D341Med (cell line): ENCODE data around the gene CDK6.
A peak's percentile ranks its signal among the peaks of the same experiment; 100 is the strongest.

Experiments
- DNase-seq: peaks from one replicate; pipeline ENCODE4 v3.0.0; 2012; ENCODE audit warnings: low spot score

CDK6 gene

DNA sequence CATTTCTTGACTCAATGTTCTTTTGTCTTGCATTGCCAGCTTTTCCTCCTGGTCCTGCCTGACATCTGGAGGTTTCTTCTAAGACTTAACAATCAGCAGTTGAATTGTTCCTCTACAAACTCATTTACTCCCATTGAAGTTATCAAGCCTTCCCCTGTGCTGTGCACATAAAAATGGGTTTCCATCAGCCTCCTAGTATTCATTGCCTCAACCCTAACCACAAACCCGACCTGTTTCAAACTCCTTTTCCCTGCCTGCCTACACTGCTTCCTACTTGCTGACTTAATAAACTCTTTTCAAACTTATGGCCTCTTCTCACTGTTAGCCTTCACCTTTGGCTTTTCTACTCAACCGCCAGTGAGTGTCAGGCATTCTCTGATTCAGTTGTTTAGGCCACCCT lies 9.4 kb upstream of the CDK6 start:
- no peak for DNase-seq

DNA sequence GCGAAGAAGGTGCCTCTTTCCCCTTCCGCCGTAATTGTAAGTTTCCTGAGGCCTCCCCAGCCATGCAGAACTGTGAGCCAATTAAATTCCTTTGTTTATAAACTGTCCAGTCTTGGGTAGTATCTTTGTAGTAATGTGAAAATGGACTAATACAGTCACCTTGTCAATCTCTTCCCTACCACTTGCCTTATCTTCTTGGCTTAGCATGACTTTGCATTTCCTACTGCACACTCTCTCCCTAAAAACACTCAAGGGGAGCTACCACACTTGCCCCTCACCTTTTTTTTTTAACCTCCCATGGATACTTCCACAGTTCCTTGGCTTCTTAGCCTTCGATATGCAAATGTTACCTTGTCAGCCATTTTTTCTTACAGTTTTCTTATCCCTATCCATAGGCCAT lies 7.4 kb upstream of the CDK6 start:
- DNase-seq: no peak

DNA sequence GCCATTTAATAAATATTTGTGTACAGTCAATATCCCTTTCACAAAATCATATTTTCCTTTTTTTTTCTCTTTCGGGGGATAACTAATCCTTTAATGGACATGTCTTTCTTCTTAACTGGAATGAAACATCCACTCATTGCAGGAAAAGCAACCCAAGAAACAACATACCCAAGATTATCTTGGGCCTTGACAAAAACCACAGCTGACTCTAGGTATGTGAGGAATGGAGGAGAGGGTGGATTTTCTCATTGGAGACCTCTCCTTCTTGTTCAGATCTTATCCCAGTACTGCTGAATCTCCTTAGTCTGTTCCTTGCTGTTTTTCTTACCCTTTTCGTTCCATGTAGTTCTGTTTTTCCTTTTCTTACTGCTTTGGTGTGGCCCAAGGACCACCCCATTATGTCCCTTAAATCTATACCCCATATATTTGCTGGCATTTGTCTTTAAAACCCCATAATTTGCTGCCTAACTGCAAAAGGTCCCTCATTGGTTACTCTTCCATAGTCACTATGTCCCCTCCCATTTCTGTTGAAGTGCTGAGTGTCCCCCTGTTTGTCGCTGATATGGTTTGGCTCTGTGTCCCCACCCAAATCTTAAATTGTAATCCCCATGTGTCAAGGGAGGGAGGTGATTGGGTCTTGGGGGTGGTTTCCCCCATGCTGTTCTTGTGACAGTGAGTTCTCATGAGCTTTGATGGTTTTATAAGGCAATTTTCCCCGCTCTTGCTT lies 6.8 kb upstream of the CDK6 start:
- no peak for DNase-seq

DNA sequence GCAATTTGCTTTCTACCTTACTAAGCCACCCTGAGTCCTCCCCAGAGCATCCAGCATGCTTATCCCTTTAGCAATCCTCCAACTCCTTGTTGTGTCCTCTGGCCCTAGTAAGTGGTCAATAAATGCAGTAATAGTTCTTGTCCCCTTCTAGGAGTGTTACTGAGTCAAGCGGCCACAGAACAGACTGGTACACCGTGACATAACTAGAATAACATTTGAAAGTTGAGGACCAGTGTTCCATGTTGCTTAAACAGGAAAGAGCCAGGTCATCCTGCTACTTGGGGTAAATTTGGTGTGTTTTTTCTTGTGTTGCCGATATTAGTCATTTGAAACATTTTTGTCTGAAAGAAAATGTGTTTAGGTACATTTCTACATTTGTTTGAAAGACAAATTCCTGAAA lies 4.8 kb upstream of the CDK6 start:
- no peak for DNase-seq

DNA sequence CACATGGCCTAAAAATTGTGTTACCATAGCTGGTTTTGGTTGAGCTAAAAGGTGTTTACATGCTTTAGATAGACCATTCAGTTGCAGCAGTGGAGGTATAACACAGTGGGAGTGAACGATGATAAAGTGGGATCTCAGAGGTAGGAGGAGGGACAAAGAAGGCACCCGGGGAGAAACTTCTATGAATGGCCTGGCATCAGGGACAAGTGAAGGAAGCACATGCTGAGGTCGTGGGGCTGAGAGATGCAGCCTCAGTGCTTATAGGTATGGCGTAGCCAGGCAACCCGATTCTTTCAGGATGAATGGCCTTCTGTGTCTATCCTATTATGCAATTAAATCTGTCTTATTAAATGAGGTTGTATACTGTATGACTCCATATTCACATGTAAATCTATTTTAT lies 3.9 kb upstream of the CDK6 start:
- DNase-seq: no peak

DNA sequence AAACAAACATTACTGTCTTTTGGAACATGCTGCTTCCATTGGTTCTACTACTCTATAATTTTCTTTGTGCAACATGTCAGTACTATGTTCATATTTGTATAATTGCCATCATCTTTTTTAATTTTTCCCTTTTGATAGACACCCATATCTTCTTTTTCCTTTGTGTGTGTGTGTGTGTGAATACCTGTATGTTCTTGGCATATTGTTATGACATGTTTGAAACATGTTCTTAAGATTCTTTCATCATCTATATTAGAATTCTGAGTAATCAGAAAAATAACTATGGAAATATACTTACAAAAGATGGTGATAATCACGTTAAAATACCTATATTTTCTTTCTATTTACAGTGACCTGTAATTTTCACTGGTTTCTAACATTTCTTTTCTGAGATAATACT lies 3.5 kb upstream of the CDK6 start:
- no peak for DNase-seq

DNA sequence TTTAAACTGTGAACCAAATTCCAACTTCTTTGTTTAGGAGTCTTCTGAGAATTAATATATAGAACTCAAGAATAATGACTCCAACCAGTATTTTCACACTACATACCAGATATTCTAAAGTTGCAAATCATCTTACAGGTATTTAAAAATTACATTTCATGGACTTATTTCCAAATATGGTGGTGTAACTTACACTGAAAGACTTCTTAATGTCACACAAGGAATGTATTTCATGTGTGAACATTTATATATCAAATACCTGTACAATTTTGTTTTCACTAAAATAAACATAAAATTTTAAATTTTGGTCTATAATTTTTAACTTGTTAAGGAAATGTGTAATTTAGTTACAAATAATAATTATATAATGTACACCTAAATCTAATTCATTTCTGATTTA lies 2.6 kb upstream of the CDK6 start:
- no peak for DNase-seq

DNA sequence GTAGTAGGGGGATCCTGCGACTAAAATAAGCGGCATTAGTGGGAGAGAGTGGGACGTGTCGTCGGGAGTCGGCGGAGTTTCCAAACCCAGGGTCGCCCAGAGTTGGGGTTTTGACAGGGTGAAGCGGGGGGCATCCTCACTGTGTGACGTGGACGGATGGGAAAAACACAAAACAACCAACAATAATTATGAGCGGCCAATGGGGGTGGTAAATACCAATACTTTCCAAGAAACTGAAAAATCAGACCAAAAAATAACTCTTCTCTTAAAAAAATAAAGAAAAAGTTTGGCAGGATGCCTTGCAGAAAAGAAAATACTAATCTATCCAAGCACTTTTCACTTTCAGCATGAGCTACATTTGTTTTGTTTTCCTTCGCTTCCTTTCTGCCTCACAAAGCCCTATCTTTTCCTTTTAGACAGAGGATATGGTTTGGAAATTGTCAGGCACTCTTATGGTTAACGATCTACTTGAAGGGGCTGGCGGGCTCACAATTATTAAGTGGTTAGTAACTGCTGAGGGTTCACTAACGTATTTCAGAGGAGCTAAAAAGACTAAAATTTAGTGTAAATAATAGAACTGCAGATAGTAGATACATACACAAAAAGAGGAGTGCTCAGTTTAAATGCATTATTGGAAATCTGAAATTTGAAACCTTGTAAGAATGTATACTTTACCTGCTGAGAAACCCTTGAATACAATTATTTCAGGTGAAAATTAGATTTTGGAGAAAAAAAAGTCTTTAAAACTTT lies 802 bp upstream of the CDK6 start:
- DNase-seq: no peak

DNA sequence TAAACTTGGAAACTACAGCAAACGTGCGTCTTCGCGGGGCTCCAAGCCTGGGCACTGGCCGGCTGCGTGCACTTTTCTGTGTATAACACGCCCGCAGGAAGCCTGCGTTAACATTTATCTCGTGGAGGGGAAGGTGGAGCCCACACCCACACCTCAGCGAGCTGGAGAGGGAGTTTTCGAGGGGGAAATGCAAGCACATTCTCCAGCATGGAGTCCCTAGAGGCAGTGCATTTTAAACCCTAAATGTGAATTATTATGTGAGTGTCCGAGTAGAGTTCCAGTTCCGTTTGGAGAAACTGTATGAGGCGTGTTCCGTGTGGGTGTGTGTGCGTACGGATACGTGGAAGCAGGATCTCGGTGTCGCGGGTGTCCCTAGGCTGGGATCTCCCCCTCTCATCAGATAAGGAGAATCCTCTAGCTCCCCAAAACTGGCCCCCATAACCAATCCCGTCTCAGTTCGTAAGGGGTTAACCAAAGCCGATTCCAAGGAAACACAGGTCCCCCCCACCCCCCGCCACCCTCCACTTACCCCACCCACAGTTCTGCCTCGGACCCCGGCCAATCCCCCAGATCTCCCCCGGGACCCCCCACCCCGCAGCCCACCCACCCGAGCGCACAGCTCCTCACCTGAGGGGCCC lies 403 bp downstream of the CDK6 start:
- no peak for DNase-seq

DNA sequence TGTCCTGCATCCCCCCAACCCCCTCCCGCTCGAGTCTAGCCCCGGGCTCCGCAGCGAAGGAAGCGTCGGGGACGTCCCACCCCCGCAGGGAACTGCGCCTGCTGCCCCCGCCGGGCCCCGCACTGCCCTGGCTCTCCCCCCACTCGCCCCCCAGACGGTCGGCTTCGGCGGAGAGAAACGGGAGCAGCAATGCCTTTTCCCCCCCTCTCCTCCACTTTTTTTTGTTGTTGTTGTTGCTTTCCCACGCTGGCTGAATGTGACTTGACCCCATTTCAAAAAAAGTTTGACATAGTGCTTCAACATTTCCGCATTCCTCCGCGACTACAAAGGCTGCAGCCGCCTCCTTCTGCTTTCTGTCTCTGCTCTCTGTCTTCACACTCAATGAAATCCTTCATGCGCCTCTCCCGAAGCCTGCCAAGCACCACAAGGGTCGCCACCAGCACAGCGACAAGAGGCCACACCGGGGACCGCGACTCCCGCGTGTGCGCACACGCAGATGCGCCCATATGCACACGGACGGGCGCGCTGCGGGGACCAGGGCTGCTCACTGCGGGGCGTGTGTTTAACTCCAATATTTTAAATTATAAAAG lies 1.0 kb downstream of the CDK6 start:
- DNase-seq: peak; percentile 56

DNA sequence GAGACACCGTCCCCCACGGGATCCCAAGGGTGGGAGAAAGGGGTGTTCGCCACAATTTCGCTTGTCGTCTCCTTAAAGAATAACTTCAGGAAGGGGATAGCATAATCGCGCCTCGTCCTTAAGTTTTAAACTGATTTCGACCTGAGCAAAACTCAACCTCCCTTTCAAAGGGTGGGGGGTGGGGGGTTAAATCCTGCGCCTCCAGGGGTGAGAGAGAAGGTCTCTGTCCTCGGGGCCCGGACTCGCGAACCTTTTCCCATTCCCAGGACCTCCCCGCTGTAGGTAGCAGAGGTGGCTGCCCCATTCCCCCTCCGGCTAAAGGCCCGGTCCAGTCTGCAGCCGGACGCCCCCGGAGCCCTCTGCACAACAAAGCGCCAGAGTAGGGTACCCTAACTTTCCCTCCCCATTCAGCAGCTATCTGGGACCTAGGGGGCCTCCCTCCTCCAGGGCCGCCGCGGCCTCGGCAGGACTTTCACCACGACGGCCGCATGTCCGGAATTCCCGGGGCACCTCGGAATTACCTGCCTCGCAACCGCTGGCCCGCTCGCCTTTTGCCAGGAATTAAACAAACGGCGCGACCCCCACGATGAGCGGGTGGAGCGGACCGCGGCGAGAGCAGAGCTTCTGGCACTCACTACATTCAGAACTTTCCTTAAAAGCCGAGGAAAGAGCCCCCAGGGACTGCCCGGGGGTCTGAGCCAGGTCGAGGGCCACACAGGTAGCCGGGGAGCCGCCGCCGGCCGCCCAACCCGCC lies 1.7 kb downstream of the CDK6 start:
- peak; percentile 43 for DNase-seq

DNA sequence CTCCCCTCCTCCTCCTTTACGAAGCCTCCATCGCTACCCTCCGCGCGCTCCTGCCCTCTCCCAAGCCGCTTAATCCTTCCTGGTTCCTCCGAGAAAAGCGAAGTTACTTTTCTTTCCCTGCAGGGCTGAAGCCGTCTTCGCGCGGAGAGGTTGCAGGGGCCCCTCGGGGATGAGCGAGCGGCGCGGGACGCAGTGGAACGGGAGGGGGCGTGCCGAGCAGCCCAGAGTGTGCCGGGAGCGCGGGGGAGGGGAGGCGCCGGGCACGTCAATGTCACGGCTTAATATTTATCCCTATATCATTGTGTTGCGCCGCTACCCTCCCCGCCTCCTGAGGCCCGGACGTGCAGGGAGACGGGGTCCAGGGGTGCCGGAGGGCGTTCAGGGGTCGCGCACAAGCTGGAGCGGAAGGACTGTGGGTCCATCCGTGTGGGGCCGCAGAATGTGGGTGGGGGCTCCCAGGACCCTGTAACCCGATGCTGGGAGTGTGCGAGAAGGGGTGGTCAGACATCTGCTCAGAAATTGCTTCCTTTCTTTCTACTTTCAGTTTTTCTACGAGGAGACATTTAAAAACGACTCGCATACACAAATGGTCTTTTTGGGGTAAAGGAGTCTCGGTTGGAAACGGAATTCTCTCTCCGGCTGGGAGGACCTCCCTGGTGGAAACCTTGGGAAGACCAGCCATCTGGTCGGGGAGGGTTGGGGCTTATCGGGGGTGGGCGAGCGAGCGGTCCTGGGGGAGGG lies 2.4 kb downstream of the CDK6 start:
- peak; percentile 72 for DNase-seq

DNA sequence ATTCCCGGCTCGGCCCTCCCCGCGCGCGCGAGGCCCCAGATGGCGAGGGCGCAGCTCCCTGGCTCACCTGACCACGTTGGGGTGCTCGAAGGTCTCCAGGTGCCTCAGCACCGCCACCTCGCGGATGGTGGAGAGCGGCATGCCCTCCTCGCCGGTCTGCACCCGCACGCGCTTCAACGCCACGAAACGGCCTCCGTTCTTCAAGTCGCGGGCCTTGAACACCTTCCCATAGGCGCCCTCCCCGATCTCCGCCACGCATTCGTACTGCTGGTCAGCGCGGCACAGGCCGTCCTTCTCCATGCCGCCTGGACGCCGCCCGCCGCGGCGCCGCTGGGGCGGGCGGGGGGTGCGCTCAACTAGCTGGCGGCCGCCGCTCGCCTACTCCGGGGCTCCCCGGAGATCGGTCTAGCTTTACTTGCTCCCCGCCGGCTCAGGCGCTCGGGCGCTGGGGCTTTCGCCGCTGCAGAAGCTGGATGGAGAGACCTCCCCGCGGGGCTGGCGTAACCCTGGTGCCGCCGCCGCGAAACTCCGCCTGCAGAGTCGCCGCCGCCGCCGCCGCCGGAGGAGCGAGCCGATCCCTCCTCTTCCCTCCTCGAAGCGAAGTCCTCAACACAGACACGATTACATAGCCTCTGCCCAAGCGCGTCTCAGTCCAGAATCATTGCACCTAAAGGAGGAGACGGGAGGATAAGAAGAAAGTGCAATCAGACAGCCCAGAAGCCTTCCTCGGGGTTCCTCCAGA lies 3.2 kb downstream of the CDK6 start:
- peak; percentile 89 for DNase-seq

DNA sequence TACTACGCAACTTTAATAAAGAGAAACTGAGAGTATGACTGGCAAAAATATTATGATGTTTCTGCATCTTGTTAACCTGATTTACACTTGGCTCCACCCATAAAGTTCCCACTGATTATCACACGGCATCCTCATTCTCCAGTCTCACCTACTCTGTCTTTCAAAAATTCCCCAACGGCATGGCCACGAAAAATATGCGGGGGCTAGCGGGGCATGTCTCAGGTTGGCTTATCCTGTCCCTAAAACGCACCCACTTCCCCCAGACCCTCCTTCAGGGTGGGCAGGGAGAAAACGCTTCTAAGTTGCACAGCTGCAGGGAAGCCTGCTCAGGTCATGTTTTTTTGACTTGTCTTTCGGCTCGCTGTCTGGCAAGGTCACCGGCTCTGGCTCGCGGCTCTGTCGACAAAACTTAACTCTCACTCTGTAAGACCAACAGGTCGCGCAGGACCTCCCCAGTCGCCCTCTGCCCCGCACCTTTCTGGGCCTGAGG lies 3.8 kb downstream of the CDK6 start:
- no peak for DNase-seq

DNA sequence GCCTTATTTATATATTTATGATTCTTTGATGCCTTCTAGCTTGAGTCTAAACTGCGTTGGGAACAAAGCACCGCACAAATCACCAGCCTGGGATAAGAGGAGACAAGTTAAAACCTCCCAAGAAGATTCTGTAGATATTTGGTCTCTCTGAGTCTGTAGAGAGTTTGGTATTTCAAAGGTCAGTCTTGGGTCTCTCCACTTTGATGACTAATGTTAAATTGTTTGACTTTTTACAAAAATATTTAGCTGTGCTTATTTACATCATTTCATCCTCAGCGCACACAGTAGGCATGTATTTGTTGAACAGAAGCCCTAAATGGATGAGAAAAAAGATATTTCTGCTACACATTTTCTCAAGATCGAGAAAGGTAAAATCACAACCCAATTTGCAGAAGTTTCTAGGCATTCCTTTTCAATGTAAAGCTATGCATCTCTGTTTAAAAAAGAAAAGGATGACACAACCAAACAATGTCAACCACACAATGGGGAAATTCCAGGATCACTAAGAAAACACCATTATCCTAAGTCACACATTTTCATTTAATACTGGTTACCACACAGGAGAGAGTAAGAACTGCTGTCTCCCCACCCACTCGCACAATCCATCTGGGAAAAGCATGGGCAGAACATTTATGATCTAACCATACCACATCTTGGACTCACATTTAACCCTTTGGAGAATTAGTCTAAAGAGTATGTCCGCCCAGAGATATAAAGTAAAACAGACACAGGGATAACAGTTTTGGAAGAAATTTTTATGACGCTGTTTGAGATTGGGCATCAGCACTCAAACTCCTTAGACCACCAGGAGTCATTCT lies 4.4 kb downstream of the CDK6 start:
- no peak for DNase-seq

DNA sequence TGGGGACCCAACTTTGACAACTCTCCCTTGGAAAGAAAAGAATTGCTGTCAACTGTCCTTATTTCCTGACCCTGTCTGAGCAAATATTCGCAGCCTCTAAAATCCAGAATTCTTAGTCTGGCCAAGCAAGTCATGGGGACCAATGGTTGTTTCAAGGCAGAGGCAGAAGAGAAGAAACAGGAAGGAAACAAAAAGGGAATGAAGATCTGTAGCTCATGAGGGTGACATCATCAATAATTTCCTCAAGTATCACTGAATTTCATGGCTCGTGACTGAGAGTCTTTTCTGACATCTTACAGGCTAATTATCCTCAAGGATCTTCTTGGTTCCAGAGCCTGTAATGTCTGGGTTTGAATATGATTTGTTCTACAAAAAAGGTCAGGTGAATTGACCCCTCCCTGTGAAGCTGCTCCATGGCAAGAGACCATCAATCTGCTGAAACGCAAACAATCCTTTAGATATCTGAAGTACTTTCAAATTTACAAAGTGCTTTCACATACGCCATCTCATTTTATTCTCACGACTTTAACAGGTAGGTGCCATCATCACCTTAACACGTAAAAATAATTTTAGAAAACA lies 5.8 kb downstream of the CDK6 start:
- no peak for DNase-seq

DNA sequence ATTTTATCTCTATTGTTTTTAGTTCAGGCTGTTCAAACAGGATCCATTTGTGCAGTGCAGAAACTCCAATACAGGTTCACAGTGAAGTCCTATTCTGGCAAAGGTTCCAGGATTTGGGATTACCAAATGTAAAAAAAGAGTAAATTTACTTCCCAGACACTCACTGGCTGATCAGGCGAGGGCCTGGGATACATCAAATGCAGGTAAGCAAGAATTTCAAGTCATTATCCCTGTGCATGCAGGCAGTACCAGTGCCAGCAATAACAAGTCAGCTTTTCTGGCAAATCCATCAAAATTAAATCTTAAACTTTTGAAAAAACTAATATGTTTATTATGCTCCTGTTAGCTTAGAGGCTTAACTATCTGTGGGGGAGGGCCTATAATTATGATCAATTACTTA lies 6.3 kb downstream of the CDK6 start:
- DNase-seq: no peak

DNA sequence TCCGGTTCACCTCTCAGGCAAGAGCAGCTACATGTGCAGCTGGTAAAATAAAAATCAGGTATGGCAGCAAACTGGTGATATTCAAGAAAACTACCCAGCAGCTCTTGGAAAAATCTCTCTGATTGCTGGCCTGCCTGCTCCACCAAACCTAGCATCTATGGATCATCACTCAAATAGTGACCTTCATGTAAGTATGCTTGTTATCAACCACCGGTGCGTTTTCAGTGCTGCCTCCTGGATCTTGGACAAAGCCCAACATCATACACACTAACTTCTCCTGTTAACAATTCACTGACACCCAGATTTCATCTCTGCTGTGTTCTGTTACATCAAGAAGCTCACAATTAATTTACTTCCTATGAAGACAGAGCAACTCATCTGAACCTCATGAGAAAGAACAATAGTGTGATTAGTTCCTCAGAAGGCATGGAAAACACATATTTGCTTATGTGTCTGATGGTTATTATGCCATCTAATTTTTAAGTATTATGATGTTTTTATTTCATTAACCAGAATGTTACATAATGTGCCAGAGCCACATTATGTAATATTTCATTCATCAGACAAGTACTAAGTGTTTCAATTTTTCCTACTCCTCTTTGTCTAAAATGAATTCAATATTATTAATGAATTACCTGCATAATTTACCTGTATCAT lies 8.8 kb downstream of the CDK6 start:
- DNase-seq: no peak
